Measurements from ENCODE around the gene CRADD.

The CRADD gene

DNA sequence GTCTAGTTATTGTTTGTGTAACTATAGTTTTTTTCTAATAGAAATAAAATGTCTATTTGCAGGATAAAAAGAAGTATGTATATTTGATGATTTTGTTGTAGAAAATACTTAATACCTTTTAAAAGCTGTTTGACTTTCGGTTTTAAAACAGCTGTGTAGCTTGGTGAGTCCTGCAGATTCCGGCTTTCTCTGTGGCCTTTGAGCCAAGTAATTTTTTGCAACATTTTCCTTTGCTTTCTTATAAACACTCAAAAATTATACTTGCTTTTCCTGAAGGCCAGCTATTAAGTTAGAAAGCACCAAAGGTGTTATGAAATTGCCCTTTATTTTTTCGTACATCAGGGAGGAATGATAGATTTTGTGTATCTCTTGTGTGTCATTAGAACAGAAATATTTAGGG is 63.6 kb downstream of the CRADD start:
- Histone ChIP-seq H4K20me1 (ENCODE audit: insufficient read depth, low read length) (no peaks in the 10 kb centered on the region), H3K4me1 (ENCODE audit: insufficient read depth, low read length) (peaks cover 68% of the 10 kb centered on the region), H3K36me3 (ENCODE audit: insufficient read depth, low read length) (no peaks in the 10 kb centered on the region), H2AFZ (ENCODE audit: low read depth, low read length) (peak overlapping the region; percentile 46), H3K79me2 (ENCODE audit: insufficient read depth, low read length) (peaks cover 39% of the 10 kb centered on the region), H3K27ac (ENCODE audit: low read length) (peak overlapping the region; percentile 89), H3K4me2 (ENCODE audit: insufficient read depth, low read length) (peak overlapping the region; percentile 69), H3K27me3 (ENCODE audit: insufficient read depth, low read length, poor library complexity) (no peaks in the 10 kb centered on the region), H3K9me3 (ENCODE audit: insufficient read depth, low read length, severe bottlenecking) (no peaks in the 10 kb centered on the region), H3K4me3 (ENCODE audit: low read depth in 1 of 2, low read length in 2 of 2) (peak overlapping the region; percentile 19 to 55; a peak in 3 of 4 replicates), H3K9ac (ENCODE audit: low read depth, low read length) (peak overlapping the region; percentile 63)
- no peak for ATAC-seq (ENCODE audit: insufficient read depth, low read depth)
- TF ChIP-seq, protein P1, sequence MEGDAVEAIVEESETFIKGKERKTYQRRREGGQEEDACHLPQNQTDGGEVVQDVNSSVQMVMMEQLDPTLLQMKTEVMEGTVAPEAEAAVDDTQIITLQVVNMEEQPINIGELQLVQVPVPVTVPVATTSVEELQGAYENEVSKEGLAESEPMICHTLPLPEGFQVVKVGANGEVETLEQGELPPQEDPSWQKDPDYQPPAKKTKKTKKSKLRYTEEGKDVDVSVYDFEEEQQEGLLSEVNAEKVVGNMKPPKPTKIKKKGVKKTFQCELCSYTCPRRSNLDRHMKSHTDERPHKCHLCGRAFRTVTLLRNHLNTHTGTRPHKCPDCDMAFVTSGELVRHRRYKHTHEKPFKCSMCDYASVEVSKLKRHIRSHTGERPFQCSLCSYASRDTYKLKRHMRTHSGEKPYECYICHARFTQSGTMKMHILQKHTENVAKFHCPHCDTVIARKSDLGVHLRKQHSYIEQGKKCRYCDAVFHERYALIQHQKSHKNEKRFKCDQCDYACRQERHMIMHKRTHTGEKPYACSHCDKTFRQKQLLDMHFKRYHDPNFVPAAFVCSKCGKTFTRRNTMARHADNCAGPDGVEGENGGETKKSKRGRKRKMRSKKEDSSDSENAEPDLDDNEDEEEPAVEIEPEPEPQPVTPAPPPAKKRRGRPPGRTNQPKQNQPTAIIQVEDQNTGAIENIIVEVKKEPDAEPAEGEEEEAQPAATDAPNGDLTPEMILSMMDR (IDR thresholded peaks at IDR 0.05; ENCODE audit: borderline replicate concordance, extremely low read depth, low read length, poor library complexity, severe bottlenecking): no peak
- TF ChIP-seq EZH2 (IDR thresholded peaks at IDR 0.05; ENCODE audit: borderline replicate concordance, low read depth, low read length, severe bottlenecking): no peak
- DNase-seq: no peak

DNA sequence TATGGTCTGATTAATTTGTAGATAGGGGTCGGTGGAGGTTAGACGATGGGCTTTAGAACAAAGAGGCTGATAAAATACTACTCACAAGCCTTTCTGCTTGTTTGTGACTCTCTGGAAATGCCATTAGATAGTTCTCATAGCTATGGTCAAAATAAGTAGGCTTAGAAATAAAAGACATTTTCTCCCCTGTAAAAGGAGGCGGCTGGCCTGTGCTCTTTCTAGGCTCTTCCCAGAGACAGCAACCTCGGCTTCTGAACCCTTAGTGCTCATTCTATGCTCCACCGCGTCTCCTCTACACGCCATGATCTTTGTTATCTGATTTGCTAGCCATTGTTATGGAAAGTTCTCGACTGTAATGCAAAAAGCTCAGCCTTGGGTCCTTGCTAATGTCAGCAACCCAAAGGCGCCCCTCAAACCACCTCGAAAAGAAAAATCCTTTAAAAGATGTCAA is 64.5 kb downstream of the CRADD start:
- H3K4me1 ChIP-seq (ENCODE audit: insufficient read depth, low read length): peaks cover 68% of the 10 kb centered on the region
- ATAC-seq (ENCODE audit: insufficient read depth, low read depth): no peak; the same call in 2 of the 3 replicates
- no peaks in the 10 kb centered on the region for H3K9me3 ChIP-seq (ENCODE audit: insufficient read depth, low read length, severe bottlenecking)
- no peak for DNase-seq
- no peaks in the 10 kb centered on the region for H3K27me3 ChIP-seq (ENCODE audit: insufficient read depth, low read length, poor library complexity)
- no peaks in the 10 kb centered on the region for H3K36me3 ChIP-seq (ENCODE audit: insufficient read depth, low read length)
- peak overlapping the region; percentile 63 for H3K9ac ChIP-seq (ENCODE audit: low read depth, low read length)
- no peaks in the 10 kb centered on the region for H4K20me1 ChIP-seq (ENCODE audit: insufficient read depth, low read length)
- TF ChIP-seq, protein P1 (IDR thresholded peaks at IDR 0.05; ENCODE audit: borderline replicate concordance, extremely low read depth, low read length, poor library complexity, severe bottlenecking): no peak
- no peak for TF ChIP-seq EZH2 (IDR thresholded peaks at IDR 0.05; ENCODE audit: borderline replicate concordance, low read depth, low read length, severe bottlenecking)
- peak overlapping the region; percentile 89 for H3K27ac ChIP-seq (ENCODE audit: low read length)
- peaks cover 39% of the 10 kb centered on the region for H3K79me2 ChIP-seq (ENCODE audit: insufficient read depth, low read length)
- peak overlapping the region; percentile 69 for H3K4me2 ChIP-seq (ENCODE audit: insufficient read depth, low read length)
- H2AFZ ChIP-seq (ENCODE audit: low read depth, low read length): peak overlapping the region; percentile 53
- peak overlapping the region; percentile 10 to 55; a peak in 3 of 4 replicates for H3K4me3 ChIP-seq (ENCODE audit: low read depth in 1 of 2, low read length in 2 of 2)

DNA sequence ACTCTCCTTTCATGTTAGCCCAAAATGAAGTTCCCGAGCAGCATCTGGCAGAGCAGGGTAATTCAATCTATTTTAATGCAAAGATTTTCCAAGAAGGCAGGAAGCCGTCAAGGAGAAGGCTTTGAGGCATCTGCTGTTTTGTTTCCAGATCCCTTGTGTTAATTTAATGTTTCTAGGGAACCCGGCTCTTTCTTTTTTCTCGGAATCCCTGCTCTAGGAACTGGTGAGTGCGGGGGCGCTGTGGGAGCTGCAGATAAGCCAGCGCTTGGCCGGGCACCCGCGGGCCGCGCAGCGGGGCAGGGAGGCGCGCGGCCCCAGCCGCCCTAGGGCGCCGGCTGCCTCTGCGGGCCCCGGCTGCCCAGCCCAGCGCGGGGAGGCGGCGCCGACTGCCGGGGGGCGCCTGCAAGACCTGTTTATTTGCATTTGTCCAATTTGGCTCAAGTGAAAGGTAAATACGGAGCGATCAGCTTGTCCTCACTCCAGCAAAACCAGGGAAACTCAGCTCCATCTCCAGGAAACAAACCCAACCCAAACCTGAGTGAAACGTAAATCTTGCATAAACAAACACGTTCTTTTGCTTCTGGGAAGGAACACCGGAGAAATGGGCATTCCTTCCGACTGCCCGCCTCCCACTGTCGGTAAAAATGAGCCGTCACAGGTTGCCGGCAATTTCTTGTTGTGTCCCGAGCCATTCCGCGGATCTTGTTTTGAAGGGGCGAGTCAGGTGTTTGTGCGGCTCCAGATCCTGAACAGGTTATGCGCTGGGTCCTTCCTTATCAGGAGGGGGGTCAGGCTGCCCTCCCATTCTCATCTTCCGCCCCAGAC is 65.1 kb downstream of the CRADD start:
- H4K20me1 ChIP-seq (ENCODE audit: insufficient read depth, low read length): no peaks in the 10 kb centered on the region

More for the DNA sequence above, 65.1 kb downstream of the CRADD start:
- H2AFZ ChIP-seq (ENCODE audit: low read depth, low read length): peak overlapping the region; percentile 71
- peak overlapping the region; percentile 63 for H3K9ac ChIP-seq (ENCODE audit: low read depth, low read length)
- peak overlapping the region; percentile 11 to 55; a peak in 3 of 4 replicates for H3K4me3 ChIP-seq (ENCODE audit: low read depth in 1 of 2, low read length in 2 of 2)
- H3K36me3 ChIP-seq (ENCODE audit: insufficient read depth, low read length): no peaks in the 10 kb centered on the region
- ATAC-seq (ENCODE audit: insufficient read depth, low read depth): peak; percentile 82
- TF ChIP-seq, protein P1 (IDR thresholded peaks at IDR 0.05; ENCODE audit: borderline replicate concordance, extremely low read depth, low read length, poor library complexity, severe bottlenecking): peak; percentile 53
- TF ChIP-seq EZH2 (IDR thresholded peaks at IDR 0.05; ENCODE audit: borderline replicate concordance, low read depth, low read length, severe bottlenecking): no peak
- peak overlapping the region; percentile 69 for H3K4me2 ChIP-seq (ENCODE audit: insufficient read depth, low read length)
- peak overlapping the region; percentile 89 for H3K27ac ChIP-seq (ENCODE audit: low read length)
- peak; percentile 88 for DNase-seq
- H3K9me3 ChIP-seq (ENCODE audit: insufficient read depth, low read length, severe bottlenecking): no peaks in the 10 kb centered on the region
- no peaks in the 10 kb centered on the region for H3K27me3 ChIP-seq (ENCODE audit: insufficient read depth, low read length, poor library complexity)
- H3K4me1 ChIP-seq (ENCODE audit: insufficient read depth, low read length): peaks cover 67% of the 10 kb centered on the region
- H3K79me2 ChIP-seq (ENCODE audit: insufficient read depth, low read length): peaks cover 39% of the 10 kb centered on the region

Data from DND-41 (cell line).